K562 (cell line): ENCODE measurements around the gene EEF1AKMT4. TPM values are rescaled to one million over a fixed set of nuclear protein-coding genes. Genes with fewer than 3 reads are reported as not detected.
A peak's percentile ranks its signal among the peaks of the same experiment; 100 is the strongest.

Experiments
- PHF8 ChIP-seq: fragments of 200-600 bp; sonication (generic); IDR thresholded peaks from 2 replicates; pipeline ENCODE4 v1.6.1; 2012; ENCODE audit warnings: mixed run types, mild to moderate bottlenecking, inconsistent platforms, low read length, moderate library complexity, borderline replicate concordance
- RB1 ChIP-seq: fragments of 450-650 bp; IDR thresholded peaks from 2 replicates; pipeline ENCODE4 v1.6.1; 2017; ENCODE audit warnings: low read depth, mild to moderate bottlenecking
- STAT5A ChIP-seq: IDR thresholded peaks from 2 replicates; pipeline ENCODE4 v1.6.1; 2012; ENCODE audit warnings: low read length, inconsistent platforms, borderline replicate concordance
- ZNF12 ChIP-seq: sonication (generic); formaldehyde crosslinking; IDR thresholded peaks from 2 replicates; pipeline ENCODE4 v1.4.0; 2020; ENCODE audit warnings: mild to moderate bottlenecking, missing genetic modification reagents
- polyA plus RNA-seq, 8 experiments: library from polyadenylated mRNA; depleted of rRNA in 4 of 8; stranded (reverse) in 5 of 8; unstranded in 3 of 8; fragments of >200 nt; fragmentation: Nextera tagmentation in 2 of 8; fragmentation: Illumina TruSeq in 1 of 8; extraction: Ambion mirVana in 2 of 8; extraction: Trizol in 1 of 8; gene quantifications; 2 replicates each; pipeline versions ENCODE4 v1.2.1 to v1.2.3, GENCODE V29; 2011 to 2014; ENCODE audit warnings: inconsistent platforms in 1 of 8, missing spikeins in 1 of 8
- total RNA-seq, 7 experiments: library from RNA; depleted of rRNA in 6 of 7; stranded (reverse); fragments of >200 nt in 6 of 7; fragmentation: Illumina TruSeq in 2 of 7; extraction: Trizol in 2 of 7; gene quantifications; 2 replicates each; pipeline versions ENCODE4 v1.2.1 to v1.2.3, GENCODE V29; 2011 to 2021; ENCODE audit warnings: low replicate concordance in 1 of 7
- TF ChIP-seq, protein P1 (sequence below), 2 experiments: fragments of 450-650 bp; conservative IDR thresholded peaks; 2 replicates each; pipeline ENCODE4 v1.6.1; 2017; ENCODE audit warnings: mild to moderate bottlenecking in 2 of 2, moderate library complexity in 2 of 2
- TF ChIP-seq, protein P2 (sequence below): sonication (generic); formaldehyde crosslinking; IDR thresholded peaks from 2 replicates; pipeline ENCODE4 v1.8.1; 2023; ENCODE audit warnings: missing genetic modification reagents, mild to moderate bottlenecking, borderline replicate concordance
- TF ChIP-seq, protein P3 (sequence below): fragments of 250-450 bp; sonication (Bioruptor Pico); IDR thresholded peaks from 2 replicates; pipeline ENCODE4 v1.4.0; 2020; ENCODE audit warnings: mild to moderate bottlenecking, moderate library complexity

The EEF1AKMT4 gene
- total and polyA plus RNA-seq, 9 of the 15 experiments (the other 6 are each of a cell fraction or from before 2014, with no cell fraction given), result 10.3 to 49.4 (median 18.9) TPM

DNA sequence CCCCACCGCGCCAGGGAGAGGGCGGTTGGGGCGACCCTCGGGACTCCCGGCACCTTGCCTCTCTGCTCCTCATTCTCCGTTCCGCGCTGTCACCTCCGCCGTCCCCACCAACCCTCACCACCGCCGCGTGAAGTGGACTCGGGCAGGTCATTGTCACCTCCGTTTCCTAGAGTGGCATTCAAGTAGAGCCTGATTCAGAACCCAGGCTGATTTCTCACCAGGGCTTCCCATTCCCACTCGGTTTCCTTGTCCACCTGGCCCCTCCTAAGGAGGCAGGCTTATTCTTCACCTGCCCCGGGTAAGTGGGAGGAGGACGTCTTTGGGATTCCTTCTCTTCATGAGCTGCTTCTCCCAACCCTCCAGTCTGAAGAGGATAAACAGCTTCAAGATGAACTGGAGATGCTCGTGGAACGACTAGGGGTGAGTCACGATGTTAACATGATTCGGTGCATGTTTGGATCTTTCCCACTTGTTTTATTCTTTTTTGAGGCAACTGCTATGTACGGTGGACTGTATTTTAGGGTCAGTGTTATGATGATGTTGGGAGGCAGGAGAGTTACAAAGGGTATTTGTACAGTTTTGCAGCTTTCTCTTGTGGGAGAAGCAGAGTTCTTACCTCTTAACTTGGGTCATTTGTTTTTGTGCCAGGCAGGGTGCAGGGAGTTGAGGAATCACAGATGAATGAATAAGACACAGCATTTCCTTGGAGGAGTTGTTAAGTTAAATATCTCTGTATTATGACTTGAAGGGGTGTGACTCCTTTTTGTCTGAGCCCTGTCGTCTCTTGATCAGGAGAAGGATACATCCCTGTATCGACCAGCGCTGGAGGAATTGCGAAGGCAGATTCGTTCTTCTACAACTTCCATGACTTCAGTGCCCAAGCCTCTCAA is 50.3 kb downstream of the EEF1AKMT4 start (continued):
- TF ChIP-seq, protein P1, sequence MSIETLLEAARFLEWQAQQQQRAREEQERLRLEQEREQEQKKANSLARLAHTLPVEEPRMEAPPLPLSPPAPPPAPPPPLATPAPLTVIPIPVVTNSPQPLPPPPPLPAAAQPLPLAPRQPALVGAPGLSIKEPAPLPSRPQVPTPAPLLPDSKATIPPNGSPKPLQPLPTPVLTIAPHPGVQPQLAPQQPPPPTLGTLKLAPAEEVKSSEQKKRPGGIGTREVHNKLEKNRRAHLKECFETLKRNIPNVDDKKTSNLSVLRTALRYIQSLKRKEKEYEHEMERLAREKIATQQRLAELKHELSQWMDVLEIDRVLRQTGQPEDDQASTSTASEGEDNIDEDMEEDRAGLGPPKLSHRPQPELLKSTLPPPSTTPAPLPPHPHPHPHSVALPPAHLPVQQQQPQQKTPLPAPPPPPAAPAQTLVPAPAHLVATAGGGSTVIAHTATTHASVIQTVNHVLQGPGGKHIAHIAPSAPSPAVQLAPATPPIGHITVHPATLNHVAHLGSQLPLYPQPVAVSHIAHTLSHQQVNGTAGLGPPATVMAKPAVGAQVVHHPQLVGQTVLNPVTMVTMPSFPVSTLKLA (conservative IDR thresholded peaks at IDR 0.05), result 0 out of 4 replicates have a peak, but pooled peaks of 1 of the 2 experiments have one; percentile 3
- TF ChIP-seq, protein P2, sequence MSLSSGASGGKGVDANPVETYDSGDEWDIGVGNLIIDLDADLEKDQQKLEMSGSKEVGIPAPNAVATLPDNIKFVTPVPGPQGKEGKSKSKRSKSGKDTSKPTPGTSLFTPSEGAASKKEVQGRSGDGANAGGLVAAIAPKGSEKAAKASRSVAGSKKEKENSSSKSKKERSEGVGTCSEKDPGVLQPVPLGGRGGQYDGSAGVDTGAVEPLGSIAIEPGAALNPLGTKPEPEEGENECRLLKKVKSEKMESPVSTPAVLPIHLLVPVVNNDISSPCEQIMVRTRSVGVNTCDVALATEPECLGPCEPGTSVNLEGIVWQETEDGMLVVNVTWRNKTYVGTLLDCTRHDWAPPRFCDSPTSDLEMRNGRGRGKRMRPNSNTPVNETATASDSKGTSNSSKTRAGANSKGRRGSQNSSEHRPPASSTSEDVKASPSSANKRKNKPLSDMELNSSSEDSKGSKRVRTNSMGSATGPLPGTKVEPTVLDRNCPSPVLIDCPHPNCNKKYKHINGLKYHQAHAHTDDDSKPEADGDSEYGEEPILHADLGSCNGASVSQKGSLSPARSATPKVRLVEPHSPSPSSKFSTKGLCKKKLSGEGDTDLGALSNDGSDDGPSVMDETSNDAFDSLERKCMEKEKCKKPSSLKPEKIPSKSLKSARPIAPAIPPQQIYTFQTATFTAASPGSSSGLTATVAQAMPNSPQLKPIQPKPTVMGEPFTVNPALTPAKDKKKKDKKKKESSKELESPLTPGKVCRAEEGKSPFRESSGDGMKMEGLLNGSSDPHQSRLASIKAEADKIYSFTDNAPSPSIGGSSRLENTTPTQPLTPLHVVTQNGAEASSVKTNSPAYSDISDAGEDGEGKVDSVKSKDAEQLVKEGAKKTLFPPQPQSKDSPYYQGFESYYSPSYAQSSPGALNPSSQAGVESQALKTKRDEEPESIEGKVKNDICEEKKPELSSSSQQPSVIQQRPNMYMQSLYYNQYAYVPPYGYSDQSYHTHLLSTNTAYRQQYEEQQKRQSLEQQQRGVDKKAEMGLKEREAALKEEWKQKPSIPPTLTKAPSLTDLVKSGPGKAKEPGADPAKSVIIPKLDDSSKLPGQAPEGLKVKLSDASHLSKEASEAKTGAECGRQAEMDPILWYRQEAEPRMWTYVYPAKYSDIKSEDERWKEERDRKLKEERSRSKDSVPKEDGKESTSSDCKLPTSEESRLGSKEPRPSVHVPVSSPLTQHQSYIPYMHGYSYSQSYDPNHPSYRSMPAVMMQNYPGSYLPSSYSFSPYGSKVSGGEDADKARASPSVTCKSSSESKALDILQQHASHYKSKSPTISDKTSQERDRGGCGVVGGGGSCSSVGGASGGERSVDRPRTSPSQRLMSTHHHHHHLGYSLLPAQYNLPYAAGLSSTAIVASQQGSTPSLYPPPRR (CRISPR knock-in tag), result 0 out of 2 replicates have a peak, but pooled peaks have one; percentile 40
- TF ChIP-seq ZNF12 (CRISPR knock-in tag) (0 out of 2 replicates have a peak, but pooled peaks have one; percentile 16), STAT5A (no peak), RB1 (no peak), PHF8 (no peak)
- TF ChIP-seq, protein P3, sequence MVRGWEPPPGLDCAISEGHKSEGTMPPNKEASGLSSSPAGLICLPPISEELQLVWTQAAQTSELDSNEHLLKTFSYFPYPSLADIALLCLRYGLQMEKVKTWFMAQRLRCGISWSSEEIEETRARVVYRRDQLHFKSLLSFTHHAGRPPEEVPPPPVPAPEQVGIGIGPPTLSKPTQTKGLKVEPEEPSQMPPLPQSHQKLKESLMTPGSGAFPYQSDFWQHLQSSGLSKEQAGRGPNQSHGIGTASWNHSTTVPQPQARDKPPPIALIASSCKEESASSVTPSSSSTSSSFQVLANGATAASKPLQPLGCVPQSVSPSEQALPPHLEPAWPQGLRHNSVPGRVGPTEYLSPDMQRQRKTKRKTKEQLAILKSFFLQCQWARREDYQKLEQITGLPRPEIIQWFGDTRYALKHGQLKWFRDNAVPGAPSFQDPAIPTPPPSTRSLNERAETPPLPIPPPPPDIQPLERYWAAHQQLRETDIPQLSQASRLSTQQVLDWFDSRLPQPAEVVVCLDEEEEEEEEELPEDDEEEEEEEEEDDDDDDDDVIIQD (CRISPR knock-in tag), result no peak
